ENCODE results near the gene TGFB2.

DNA sequence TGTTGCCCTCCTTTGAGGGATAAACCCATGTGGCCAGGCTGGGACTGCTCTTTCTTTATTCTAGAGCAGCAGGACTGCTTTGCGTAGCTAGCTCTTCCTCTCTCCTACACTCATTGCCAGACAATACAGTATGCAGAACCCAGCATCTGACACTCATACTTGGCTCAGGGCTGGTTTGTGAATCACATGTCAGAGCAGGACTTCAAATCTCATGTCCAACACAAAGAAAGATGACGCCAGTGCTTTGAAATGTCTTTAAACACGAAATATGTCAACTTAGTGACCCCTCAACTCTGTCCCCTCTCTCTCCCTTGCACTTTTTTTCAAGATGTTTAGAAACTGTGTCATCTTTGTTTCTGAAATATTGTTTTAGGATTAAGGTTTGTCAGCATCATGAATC is 135.0 kb downstream of the TGFB2 start:
- TF ChIP-seq TAF1 (IDR thresholded peaks at IDR 0.05; ENCODE audit: low read depth), result no peak
- TF ChIP-seq EZH2 (IDR thresholded peaks at IDR 0.05; ENCODE audit: borderline replicate concordance, insufficient read depth, low read length, poor library complexity, severe bottlenecking), result no peak
- no peak for TF ChIP-seq RAD21 (conservative IDR thresholded peaks at IDR 0.05)
- TF ChIP-seq, protein P1, sequence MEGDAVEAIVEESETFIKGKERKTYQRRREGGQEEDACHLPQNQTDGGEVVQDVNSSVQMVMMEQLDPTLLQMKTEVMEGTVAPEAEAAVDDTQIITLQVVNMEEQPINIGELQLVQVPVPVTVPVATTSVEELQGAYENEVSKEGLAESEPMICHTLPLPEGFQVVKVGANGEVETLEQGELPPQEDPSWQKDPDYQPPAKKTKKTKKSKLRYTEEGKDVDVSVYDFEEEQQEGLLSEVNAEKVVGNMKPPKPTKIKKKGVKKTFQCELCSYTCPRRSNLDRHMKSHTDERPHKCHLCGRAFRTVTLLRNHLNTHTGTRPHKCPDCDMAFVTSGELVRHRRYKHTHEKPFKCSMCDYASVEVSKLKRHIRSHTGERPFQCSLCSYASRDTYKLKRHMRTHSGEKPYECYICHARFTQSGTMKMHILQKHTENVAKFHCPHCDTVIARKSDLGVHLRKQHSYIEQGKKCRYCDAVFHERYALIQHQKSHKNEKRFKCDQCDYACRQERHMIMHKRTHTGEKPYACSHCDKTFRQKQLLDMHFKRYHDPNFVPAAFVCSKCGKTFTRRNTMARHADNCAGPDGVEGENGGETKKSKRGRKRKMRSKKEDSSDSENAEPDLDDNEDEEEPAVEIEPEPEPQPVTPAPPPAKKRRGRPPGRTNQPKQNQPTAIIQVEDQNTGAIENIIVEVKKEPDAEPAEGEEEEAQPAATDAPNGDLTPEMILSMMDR (IDR thresholded peaks at IDR 0.05; ENCODE audit: poor library complexity, severe bottlenecking), result no peak
- no peak for TF ChIP-seq MXI1 (conservative IDR thresholded peaks at IDR 0.05; ENCODE audit: poor library complexity, severe bottlenecking)
- TF ChIP-seq EP300 (conservative IDR thresholded peaks at IDR 0.05; ENCODE audit: poor library complexity, severe bottlenecking), result no peak
- TF ChIP-seq, protein P2, sequence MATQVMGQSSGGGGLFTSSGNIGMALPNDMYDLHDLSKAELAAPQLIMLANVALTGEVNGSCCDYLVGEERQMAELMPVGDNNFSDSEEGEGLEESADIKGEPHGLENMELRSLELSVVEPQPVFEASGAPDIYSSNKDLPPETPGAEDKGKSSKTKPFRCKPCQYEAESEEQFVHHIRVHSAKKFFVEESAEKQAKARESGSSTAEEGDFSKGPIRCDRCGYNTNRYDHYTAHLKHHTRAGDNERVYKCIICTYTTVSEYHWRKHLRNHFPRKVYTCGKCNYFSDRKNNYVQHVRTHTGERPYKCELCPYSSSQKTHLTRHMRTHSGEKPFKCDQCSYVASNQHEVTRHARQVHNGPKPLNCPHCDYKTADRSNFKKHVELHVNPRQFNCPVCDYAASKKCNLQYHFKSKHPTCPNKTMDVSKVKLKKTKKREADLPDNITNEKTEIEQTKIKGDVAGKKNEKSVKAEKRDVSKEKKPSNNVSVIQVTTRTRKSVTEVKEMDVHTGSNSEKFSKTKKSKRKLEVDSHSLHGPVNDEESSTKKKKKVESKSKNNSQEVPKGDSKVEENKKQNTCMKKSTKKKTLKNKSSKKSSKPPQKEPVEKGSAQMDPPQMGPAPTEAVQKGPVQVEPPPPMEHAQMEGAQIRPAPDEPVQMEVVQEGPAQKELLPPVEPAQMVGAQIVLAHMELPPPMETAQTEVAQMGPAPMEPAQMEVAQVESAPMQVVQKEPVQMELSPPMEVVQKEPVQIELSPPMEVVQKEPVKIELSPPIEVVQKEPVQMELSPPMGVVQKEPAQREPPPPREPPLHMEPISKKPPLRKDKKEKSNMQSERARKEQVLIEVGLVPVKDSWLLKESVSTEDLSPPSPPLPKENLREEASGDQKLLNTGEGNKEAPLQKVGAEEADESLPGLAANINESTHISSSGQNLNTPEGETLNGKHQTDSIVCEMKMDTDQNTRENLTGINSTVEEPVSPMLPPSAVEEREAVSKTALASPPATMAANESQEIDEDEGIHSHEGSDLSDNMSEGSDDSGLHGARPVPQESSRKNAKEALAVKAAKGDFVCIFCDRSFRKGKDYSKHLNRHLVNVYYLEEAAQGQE (IDR thresholded peaks at IDR 0.05; ENCODE audit: borderline replicate concordance), result no peak
- no peak for TF ChIP-seq POLR2AphosphoS5 (IDR thresholded peaks at IDR 0.05)
- TF ChIP-seq SMC3 (conservative IDR thresholded peaks at IDR 0.05; ENCODE audit: poor library complexity), result no peak

Data from neural cell (in vitro differentiated cells).